ENCODE results near the gene LIMCH1.

The LIMCH1 gene

GRCh38 chr4:41692717-41693345, 154.9 kb downstream of the LIMCH1 start:
- ATAC-seq (ENCODE audit: insufficient read depth, low read depth) (peak; percentile 72; the same call in 2 of the 3 replicates), DNase-seq (peak; percentile 48)
- TF ChIP-seq EZH2 (IDR thresholded peaks at IDR 0.05; ENCODE audit: borderline replicate concordance, low read depth, low read length, severe bottlenecking): no peak
- TF ChIP-seq CTCF (IDR thresholded peaks at IDR 0.05; ENCODE audit: borderline replicate concordance, extremely low read depth, low read length, poor library complexity, severe bottlenecking): peak; percentile 88
- no peaks in the 10 kb centered on the region for H4K20me1 ChIP-seq (ENCODE audit: insufficient read depth, low read length)
- peak overlapping the region; percentile 24; the same call in 1 of the 2 replicates for H2AFZ ChIP-seq (ENCODE audit: low read depth, low read length)
- no peaks in the 10 kb centered on the region for H3K27me3 ChIP-seq (ENCODE audit: insufficient read depth, low read length, poor library complexity)
- H3K9me3 ChIP-seq (ENCODE audit: insufficient read depth, low read length, severe bottlenecking): no peaks in the 10 kb centered on the region
- no peak overlapping the region for H3K4me2 ChIP-seq (ENCODE audit: insufficient read depth, low read length)
- H3K4me1 ChIP-seq (ENCODE audit: insufficient read depth, low read length): no peaks in the 10 kb centered on the region
- H3K27ac ChIP-seq (ENCODE audit: low read length): no peak overlapping the region
- H3K36me3 ChIP-seq (ENCODE audit: insufficient read depth, low read length): no peaks in the 10 kb centered on the region
- H3K79me2 ChIP-seq (ENCODE audit: insufficient read depth, low read length): no peaks in the 10 kb centered on the region
- no peak overlapping the region for H3K9ac ChIP-seq (ENCODE audit: low read depth, low read length)
- no peak overlapping the region for H3K4me3 ChIP-seq (ENCODE audit: low read depth in 1 of 2, low read length in 2 of 2)

- H3K9ac ChIP-seq (ENCODE audit: low read depth, low read length): no peak overlapping the region
- H3K9me3 ChIP-seq (ENCODE audit: insufficient read depth, low read length, severe bottlenecking): no peaks in the 10 kb centered on the region
- H3K27ac ChIP-seq (ENCODE audit: low read length): no peak overlapping the region
- H3K27me3 ChIP-seq (ENCODE audit: insufficient read depth, low read length, poor library complexity): no peaks in the 10 kb centered on the region
- H3K4me1 ChIP-seq (ENCODE audit: insufficient read depth, low read length): no peaks in the 10 kb centered on the region
- no peak overlapping the region for H3K4me2 ChIP-seq (ENCODE audit: insufficient read depth, low read length)
- no peak overlapping the region for H2AFZ ChIP-seq (ENCODE audit: low read depth, low read length)
- no peaks in the 10 kb centered on the region for H3K79me2 ChIP-seq (ENCODE audit: insufficient read depth, low read length)
- no peaks in the 10 kb centered on the region for H4K20me1 ChIP-seq (ENCODE audit: insufficient read depth, low read length)
- H3K4me3 ChIP-seq (ENCODE audit: low read depth in 1 of 2, low read length in 2 of 2): no peak overlapping the region
- DNase-seq (no peak), ATAC-seq (ENCODE audit: insufficient read depth, low read depth) (no peak; the same call in 2 of the 3 replicates)
- no peaks in the 10 kb centered on the region for H3K36me3 ChIP-seq (ENCODE audit: insufficient read depth, low read length)
- TF ChIP-seq EZH2 (IDR thresholded peaks at IDR 0.05; ENCODE audit: borderline replicate concordance, low read depth, low read length, severe bottlenecking) (no peak), CTCF (IDR thresholded peaks at IDR 0.05; ENCODE audit: borderline replicate concordance, extremely low read depth, low read length, poor library complexity, severe bottlenecking) (peak; percentile 57)
Observed at GRCh38 chr4:41693629-41694028, 155.7 kb downstream of the LIMCH1 start.

- H3K4me2 ChIP-seq (ENCODE audit: insufficient read depth, low read length): no peak overlapping the region
- H2AFZ ChIP-seq (ENCODE audit: low read depth, low read length): no peak overlapping the region
- no peaks in the 10 kb centered on the region for H3K9me3 ChIP-seq (ENCODE audit: insufficient read depth, low read length, severe bottlenecking)
- no peak for TF ChIP-seq EZH2 (IDR thresholded peaks at IDR 0.05; ENCODE audit: borderline replicate concordance, low read depth, low read length, severe bottlenecking)
- TF ChIP-seq CTCF (IDR thresholded peaks at IDR 0.05; ENCODE audit: borderline replicate concordance, extremely low read depth, low read length, poor library complexity, severe bottlenecking): no peak
- no peak for DNase-seq
- no peak for ATAC-seq (ENCODE audit: insufficient read depth, low read depth)
- no peaks in the 10 kb centered on the region for H3K27me3 ChIP-seq (ENCODE audit: insufficient read depth, low read length, poor library complexity)
- no peaks in the 10 kb centered on the region for H3K36me3 ChIP-seq (ENCODE audit: insufficient read depth, low read length)
- no peak overlapping the region for H3K27ac ChIP-seq (ENCODE audit: low read length)
- H3K79me2 ChIP-seq (ENCODE audit: insufficient read depth, low read length): no peaks in the 10 kb centered on the region
- no peak overlapping the region for H3K9ac ChIP-seq (ENCODE audit: low read depth, low read length)
- H3K4me1 ChIP-seq (ENCODE audit: insufficient read depth, low read length): no peaks in the 10 kb centered on the region
- H4K20me1 ChIP-seq (ENCODE audit: insufficient read depth, low read length): no peaks in the 10 kb centered on the region
- H3K4me3 ChIP-seq (ENCODE audit: low read depth in 1 of 2, low read length in 2 of 2): no peak overlapping the region
Observed at GRCh38 chr4:41696131-41696530, 158.2 kb downstream of the LIMCH1 start.

Data from DND-41 (cell line).